HG02610 (cell line): ENCODE results near the gene SLC9A2.
A peak's percentile ranks its signal among the peaks of the same experiment; 100 is the strongest.

Experiments used
- ATAC-seq: cut with Tn5 transposase; IDR thresholded peaks from one replicate; pipeline ENCODE4 v1.9.1; 2021; ENCODE audit warnings: mild to moderate bottlenecking, moderate library complexity; ENCODE audit not compliant: unreplicated experiment

Gene SLC9A2

GRCh38 chr2:102618452-102619413, 620 bp upstream of the SLC9A2 start:
- ATAC-seq = no peak

DNA sequence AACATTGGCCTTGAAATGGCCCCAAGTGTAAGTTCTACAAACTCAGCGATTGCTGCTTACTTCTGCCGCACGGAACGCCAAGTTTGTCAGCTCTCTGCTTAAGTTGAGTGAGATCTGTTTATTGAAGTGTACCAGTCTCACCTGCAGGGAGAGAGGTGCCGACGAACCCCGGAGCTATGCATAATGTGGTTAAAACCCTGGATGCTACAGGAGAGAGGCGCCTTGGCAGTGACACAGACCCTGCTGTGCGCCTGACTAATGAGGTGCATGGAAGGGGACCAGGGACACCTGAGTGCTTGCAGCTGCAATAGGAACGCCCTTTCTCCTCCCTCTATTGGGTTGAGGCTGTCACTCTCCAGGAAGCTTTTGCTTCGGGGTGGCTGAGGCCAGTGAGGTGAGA, 979 bp downstream of the SLC9A2 start:
- ATAC-seq = no peak

DNA sequence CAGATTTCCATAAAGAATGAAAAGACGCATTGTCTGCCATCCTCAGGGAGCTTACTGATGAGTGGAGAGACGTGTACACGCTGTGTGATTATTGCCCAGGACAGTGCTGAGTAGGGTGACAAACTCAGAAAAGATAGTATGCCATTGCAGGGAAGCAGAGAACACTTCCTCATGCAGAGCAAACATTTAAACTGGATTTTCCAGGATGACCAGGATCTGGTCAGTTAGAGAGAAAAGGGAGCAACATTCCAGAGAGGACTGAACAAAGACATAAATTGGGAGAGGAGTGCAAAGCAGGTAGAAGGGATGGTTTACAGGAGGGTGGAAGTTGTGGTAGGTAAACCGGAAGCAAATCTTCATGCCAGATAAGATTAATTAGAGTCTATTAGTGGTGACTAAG, 2.3 kb downstream of the SLC9A2 start:
- no peak for ATAC-seq

GRCh38 chr2:102622646-102623045, 3.3 kb downstream of the SLC9A2 start:
- ATAC-seq = no peak

- no peak for ATAC-seq
Observed at GRCh38 chr2:102630458-102630857, 11.1 kb downstream of the SLC9A2 start.

- ATAC-seq = no peak
Observed at GRCh38 chr2:102632380-102633175, 13.2 kb downstream of the SLC9A2 start.

DNA sequence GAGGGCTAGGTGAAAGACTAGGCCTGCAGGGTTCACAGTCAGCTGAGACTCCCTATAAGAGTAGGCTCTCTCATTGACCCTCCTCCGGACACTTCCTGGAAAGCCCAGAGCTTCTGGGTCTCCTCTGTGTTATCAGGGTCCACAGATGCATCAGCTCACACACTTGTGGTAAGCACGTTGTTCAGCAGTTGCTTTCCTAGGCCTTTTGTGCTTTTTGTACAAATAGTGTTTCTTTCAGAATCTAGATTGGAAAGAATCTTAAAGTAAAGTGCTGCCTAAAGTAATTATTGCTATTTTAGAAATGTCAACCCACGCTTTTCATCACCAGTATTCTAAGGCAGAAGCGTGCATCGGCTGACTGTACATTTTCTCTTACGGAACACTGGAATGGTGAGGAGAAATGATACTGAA, 15.5 kb downstream of the SLC9A2 start:
- no peak for ATAC-seq

DNA sequence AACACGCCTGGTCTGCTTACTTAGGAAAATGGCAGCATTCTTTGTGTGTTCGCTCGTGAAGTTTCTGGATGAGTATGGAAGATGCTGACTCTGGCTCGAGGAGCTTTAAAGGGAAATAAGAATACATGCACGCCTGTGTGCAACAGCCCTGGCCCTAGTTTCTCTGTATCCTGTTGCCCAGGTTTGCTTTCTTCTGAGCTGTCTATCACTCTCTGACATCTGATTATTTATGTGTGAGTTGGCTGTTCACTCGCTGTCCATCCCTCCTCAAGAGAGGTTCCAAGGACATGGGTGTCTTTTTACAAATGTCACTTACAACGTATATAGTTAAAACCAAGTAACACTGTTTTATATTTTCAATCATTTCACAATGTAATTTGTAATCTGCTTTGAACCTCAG, 16.0 kb downstream of the SLC9A2 start:
- no peak for ATAC-seq

DNA sequence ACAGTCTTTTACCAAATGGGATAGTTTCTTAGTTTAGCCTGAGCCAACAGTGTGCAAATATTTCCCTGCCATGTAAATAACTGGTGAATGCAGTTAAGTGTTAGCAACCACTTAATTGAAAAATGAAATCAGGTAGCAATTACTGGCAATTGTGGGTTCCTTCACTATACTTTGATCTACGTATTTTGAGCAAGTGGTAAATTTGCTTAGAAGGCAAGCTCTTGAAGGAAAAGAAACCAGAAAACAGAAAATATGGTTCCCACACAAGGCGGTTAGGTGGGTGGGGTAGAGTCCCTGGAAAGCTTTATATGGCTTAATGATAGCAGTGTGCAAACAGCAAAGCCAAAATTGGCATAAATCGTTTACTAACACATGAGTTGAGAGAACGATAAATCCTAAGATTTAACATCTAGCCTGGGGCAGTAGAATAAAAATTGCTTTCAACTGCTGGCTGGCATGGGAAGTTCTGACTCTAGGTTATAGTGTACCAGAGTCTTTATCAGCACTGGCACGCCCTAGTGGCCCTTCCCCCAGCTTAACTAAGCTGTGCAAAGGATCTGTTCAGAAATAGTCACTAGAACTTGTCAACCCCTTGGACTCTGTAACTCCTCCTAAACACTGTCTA, 17.0 kb downstream of the SLC9A2 start:
- no peak for ATAC-seq

DNA sequence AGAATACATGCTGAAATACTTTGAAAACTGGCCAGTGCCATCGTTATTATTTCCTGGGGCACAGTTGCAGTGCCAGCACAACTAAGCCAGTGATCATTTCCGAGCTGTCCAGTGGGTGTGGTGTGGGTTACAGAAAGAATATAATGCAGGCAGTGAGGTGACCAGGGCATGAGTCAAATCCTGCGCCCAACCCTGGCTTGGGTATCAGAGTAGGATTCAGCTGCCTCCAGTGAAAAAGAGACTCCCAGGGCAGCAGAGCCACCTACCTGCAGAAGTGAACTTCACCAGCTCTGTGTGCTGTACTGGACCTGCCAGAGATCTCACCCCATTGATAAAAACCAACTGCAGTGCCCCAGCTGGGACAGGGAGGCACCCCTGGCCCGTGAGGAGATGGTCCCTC, 18.0 kb downstream of the SLC9A2 start:
- no peak for ATAC-seq

GRCh38 chr2:102639429-102639828, 20.1 kb downstream of the SLC9A2 start:
- ATAC-seq = no peak

DNA sequence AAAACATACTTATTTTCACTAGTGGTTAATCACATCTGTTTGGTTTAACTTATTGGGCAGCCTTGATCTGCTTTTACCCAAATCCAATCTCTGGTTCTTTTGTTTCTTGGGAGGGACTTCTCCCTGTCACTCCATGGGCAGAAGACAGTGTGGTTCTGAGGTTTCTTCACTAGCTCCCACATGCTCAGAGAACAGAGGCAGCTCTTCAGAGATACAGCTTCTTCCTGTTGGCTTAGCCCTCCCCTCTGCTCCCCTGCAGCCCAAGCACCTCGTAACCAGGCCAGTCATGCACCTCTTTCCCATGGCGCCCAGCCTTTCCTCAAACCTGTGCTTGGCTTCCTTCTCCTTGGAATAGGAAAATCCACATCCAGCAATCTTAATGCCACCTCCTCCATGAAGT, 32.8 kb downstream of the SLC9A2 start:
- ATAC-seq = no peak

GRCh38 chr2:102657770-102658169, 38.4 kb downstream of the SLC9A2 start:
- ATAC-seq = peak; percentile 90

DNA sequence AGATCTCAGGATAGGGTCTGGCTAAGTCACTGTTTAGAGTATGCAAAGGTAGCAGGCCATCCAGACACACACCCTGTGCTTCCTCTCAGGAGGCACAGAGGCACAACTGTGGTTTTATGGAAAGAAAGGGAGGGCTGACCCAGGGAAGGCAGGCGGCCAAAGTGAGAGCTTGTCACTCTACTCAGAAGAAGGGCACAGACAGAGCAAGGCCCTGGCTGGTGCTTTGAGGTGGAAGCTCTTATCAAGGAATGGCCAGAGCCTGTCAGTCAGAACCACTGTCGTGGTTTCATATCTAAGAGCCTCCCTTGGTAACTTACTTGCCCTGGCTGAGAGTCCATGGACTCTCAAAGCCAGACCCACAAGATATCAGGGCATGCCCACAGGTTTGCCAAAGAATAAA, 40.7 kb downstream of the SLC9A2 start:
- no peak for ATAC-seq

- no peak for ATAC-seq
Observed at GRCh38 chr2:102660574-102660973, 41.2 kb downstream of the SLC9A2 start.

- ATAC-seq = no peak
Observed at GRCh38 chr2:102661846-102662245, 42.5 kb downstream of the SLC9A2 start.

- ATAC-seq = no peak
Observed at GRCh38 chr2:102662833-102663232, 43.5 kb downstream of the SLC9A2 start.

DNA sequence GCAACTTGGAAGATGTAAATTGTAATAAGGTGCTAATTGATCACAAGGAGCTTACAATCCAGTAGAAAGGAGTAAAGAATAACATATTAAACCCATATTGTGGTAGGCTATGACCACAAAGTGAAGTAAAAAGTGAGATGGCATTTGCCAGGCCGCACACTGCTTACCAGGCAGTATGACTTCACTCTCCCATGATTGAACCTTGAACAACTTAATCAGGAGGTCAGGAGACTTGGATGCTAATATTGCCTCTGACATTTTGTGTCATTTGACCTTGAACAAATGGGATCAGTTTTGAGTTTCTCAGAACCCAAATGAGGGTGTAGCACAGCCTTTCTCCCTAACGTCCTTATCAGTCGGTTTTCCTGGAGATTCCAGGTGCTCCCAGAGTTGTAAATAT, 44.0 kb downstream of the SLC9A2 start:
- no peak for ATAC-seq

- ATAC-seq = peak; percentile 82
Observed at GRCh38 chr2:102664471-102664909, 45.1 kb downstream of the SLC9A2 start.

GRCh38 chr2:102667072-102667471, 47.7 kb downstream of the SLC9A2 start:
- no peak for ATAC-seq

DNA sequence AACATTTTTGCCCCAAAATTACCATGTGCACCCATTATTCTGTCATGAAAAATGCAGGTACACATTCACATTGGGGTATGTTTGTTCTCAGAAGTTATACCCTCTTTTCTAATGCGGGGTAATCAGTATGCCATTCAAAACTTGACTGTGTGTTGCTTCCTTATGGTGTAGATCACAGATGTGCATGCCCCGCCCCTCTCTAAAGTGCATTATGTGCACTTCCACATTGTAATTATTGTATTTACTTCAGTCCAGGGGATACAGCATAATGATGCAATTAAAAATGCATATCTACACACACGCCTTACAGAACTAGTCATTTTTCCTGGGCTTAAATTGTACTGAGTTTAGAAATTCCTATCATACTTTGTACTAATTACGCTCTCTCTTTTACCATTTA, 48.8 kb downstream of the SLC9A2 start:
- ATAC-seq = no peak
